Stimulated activated CD4-positive, alpha-beta T cell treated with anti-CD3 and anti-CD28 coated beads, Interleukin-15, amount 100 ng/mL, for 48 hours (primary cell): ENCODE results near the gene TEPSIN.
A peak's percentile ranks its signal among the peaks of the same experiment; 100 is the strongest.

Experiments used
- DNase-seq, 2 donors: peaks; one replicate each; pipeline ENCODE4 v3.0.0-alpha.2; 2020; ENCODE audit warnings: low read depth in 2 of 2

The TEPSIN gene

GRCh38 chr17:81250286-81251093, 11.6 kb upstream of the TEPSIN start:
- no peak for DNase-seq

GRCh38 chr17:81249223-81250040, 10.6 kb upstream of the TEPSIN start:
- no peak for DNase-seq

GRCh38 chr17:81248649-81249048, 9.8 kb upstream of the TEPSIN start:
- no peak for DNase-seq

- no peak for DNase-seq
These were observed 8.6 kb upstream of the TEPSIN start for GRCh38 chr17:81247339-81247990.

- DNase-seq = no peak
These were observed 8.0 kb upstream of the TEPSIN start for GRCh38 chr17:81246679-81247338.

GRCh38 chr17:81246343-81246670, 7.5 kb upstream of the TEPSIN start:
- DNase-seq = no peak

GRCh38 chr17:81245665-81246342, 6.9 kb upstream of the TEPSIN start:
- no peak for DNase-seq

GRCh38 chr17:81245024-81245664, 6.3 kb upstream of the TEPSIN start:
- DNase-seq = no peak

- DNase-seq = no peak
These were observed 5.6 kb upstream of the TEPSIN start for GRCh38 chr17:81244358-81245023.

GRCh38 chr17:81243333-81243664, 4.4 kb upstream of the TEPSIN start:
- no peak for DNase-seq

- DNase-seq = no peak
These were observed 3.8 kb upstream of the TEPSIN start for GRCh38 chr17:81242421-81243332.

- peak in 1 of 2 donors; percentile 55 for DNase-seq
These were observed 3.0 kb upstream of the TEPSIN start for GRCh38 chr17:81241648-81242420.

GRCh38 chr17:81241203-81241602, 2.3 kb upstream of the TEPSIN start:
- no peak for DNase-seq

GRCh38 chr17:81240761-81241160, 1.9 kb upstream of the TEPSIN start:
- no peak for DNase-seq

- DNase-seq = peak; percentile 27 to 47
These were observed 1.1 kb upstream of the TEPSIN start for GRCh38 chr17:81239714-81240555.

GRCh38 chr17:81238490-81238814, 403 bp downstream of the TEPSIN start:
- DNase-seq = no peak

- DNase-seq = no peak
These were observed 1.0 kb downstream of the TEPSIN start for GRCh38 chr17:81237591-81238489.
